KBM-7 (cell line): ENCODE results near the gene GCNT2.
"Not testable (repeated sequence)": the region's sequence is repeated elsewhere in the genome, so short reads cannot be mapped to it uniquely, and the experiment has no call there.

Source experiments
- DNase-seq: peaks from one replicate; pipeline ENCODE4 v3.0.0-alpha.2; 2015
- in situ Hi-C: fragments of 300-500 bp; cut with MboI; formaldehyde crosslinking; loops from 2 replicates; pipeline ENCODE4 v1.14.3; 2020; ENCODE audit warnings: low sequenced_read_pairs, low pct_unique_long_range_greater_than_20kb, mixed read lengths

GCNT2 gene

GRCh38 chr6:10565913-10566312, 44.8 kb downstream of the GCNT2 start:
- in situ Hi-C loops, result no loop called here
- no peak for DNase-seq

- no peak for DNase-seq
- in situ Hi-C loops, result no loop called here
Measured at GRCh38 chr6:10567256-10568026, 46.3 kb downstream of the GCNT2 start.

- DNase-seq, result no peak
- in situ Hi-C loops, result no loop called here
Measured at GRCh38 chr6:10569392-10570127, 48.4 kb downstream of the GCNT2 start.

- in situ Hi-C loops, DNase-seq: not testable (repeated sequence)
Measured at GRCh38 chr6:10575519-10575918, 54.4 kb downstream of the GCNT2 start.

GRCh38 chr6:10576226-10576625, 55.1 kb downstream of the GCNT2 start:
- in situ Hi-C loops, result no loop called here
- no peak for DNase-seq

- no peak for DNase-seq
- in situ Hi-C loops, result no loop called here
Measured at GRCh38 chr6:10577112-10577511, 56.0 kb downstream of the GCNT2 start.

- no peak for DNase-seq
- in situ Hi-C loops, result no loop called here
Measured at GRCh38 chr6:10578723-10579122, 57.6 kb downstream of the GCNT2 start.

GRCh38 chr6:10579803-10580202, 58.7 kb downstream of the GCNT2 start:
- no peak for DNase-seq
- in situ Hi-C loops, result no loop called here

- in situ Hi-C loops, result no loop called here
- DNase-seq, result no peak
Measured at GRCh38 chr6:10580570-10580969, 59.4 kb downstream of the GCNT2 start.

- DNase-seq, in situ Hi-C loops: not testable (repeated sequence)
Measured at GRCh38 chr6:10581402-10581801, 60.3 kb downstream of the GCNT2 start.

GRCh38 chr6:10582774-10583508, 61.8 kb downstream of the GCNT2 start:
- in situ Hi-C loops, result no loop called here
- peak; percentile 33 for DNase-seq

GRCh38 chr6:10583509-10583901, 62.4 kb downstream of the GCNT2 start:
- in situ Hi-C loops, result no loop called here
- peak; percentile 55 for DNase-seq

- DNase-seq, result no peak
- in situ Hi-C loops, result no loop called here
Measured at GRCh38 chr6:10584607-10585006, 63.5 kb downstream of the GCNT2 start.

GRCh38 chr6:10585209-10585845, 64.2 kb downstream of the GCNT2 start:
- no peak for DNase-seq
- in situ Hi-C loops, result no loop called here

- DNase-seq, result no peak
Measured at GRCh38 chr6:10586302-10586701, 65.2 kb downstream of the GCNT2 start.

GRCh38 chr6:10587656-10588406, 66.7 kb downstream of the GCNT2 start:
- peak; percentile 23 for DNase-seq
- in situ Hi-C loops, result no loop called here

More at GRCh38 chr6:10586302-10586701, 65.2 kb downstream of the GCNT2 start:
- in situ Hi-C loops, result no loop called here

- DNase-seq, result no peak
- in situ Hi-C loops, result no loop called here
Measured at GRCh38 chr6:10588562-10589428, 67.6 kb downstream of the GCNT2 start.

GRCh38 chr6:10589429-10589727, 68.2 kb downstream of the GCNT2 start:
- no peak for DNase-seq
- in situ Hi-C loops, result no loop called here
